Measurements from ENCODE around the gene CLRN1. TPM values are rescaled to one million over a fixed set of nuclear protein-coding genes. Genes with fewer than 3 reads are reported as not detected.

Gene CLRN1
- polyA plus RNA-seq, 3 donors = not detected

- H3K27me3 Mint-ChIP-seq (ENCODE audit: low read depth in 3 of 3) = no peaks in the 10 kb centered on the region
- H3K9me3 Mint-ChIP-seq = no peaks in the 10 kb centered on the region
- WGBS (ENCODE audit: insufficient coverage) = 60% methylated on average over 1 of the region's 3 CpGs
- Histone ChIP-seq H3K9ac (ENCODE audit: insufficient read depth, low read length, poor library complexity, severe bottlenecking) (no peak overlapping the region), H3K27me3 (ENCODE audit: control insufficient read depth in 2 of 2, insufficient read depth in 2 of 2, low read length in 2 of 2) (no peaks in the 10 kb centered on the region), H3K4me3 (replicated peaks in 1 of 3; ENCODE audit: low read depth in 2 of 3, low read length in 3 of 3) (no peak overlapping the region), H4K20me1 (ENCODE audit: insufficient read depth, low read length) (no peaks in the 10 kb centered on the region), H3K79me2 (ENCODE audit: insufficient read depth, low read length) (no peaks in the 10 kb centered on the region), H3K27ac (ENCODE audit: low read depth in 1 of 2, low read length in 2 of 2) (no peak overlapping the region), H3K4me1 (ENCODE audit: control insufficient read depth in 1 of 2, insufficient read depth in 2 of 2, low read length in 2 of 2) (peaks cover 23 to 32% of the 10 kb centered on the region in 2 donors), H2AFZ (ENCODE audit: insufficient read depth, low read depth, low read length, poor library complexity, severe bottlenecking) (no peak overlapping the region), H3K9me3 (replicated peaks in 1 of 2; ENCODE audit: control insufficient read depth in 1 of 2, insufficient read depth in 1 of 2, low read length in 2 of 2) (no peaks in the 10 kb centered on the region), H3K4me2 (replicated peaks; ENCODE audit: extremely low read depth, low read length, poor library complexity, severe bottlenecking) (no peak overlapping the region), H3K36me3 (replicated peaks in 1 of 2; ENCODE audit: control insufficient read depth in 1 of 2, insufficient read depth in 2 of 2, low read length in 2 of 2) (no peaks in the 10 kb centered on the region)
- H3K4me3 Mint-ChIP-seq = peak overlapping the region in 1 of 2 donors; percentile 26
- H3K4me1 Mint-ChIP-seq = peaks cover 32% of the 10 kb centered on the region
- DNase-seq = peak in 1 of 3 donors; percentile 27
- intact Hi-C loops (cut with micrococcal nuclease) = loop anchor here in 1 of 2 donors (10.0 kb wide), 1 partner anchor 267 kb away; no protein-coding TSS in a partner anchor
- H3K36me3 Mint-ChIP-seq = no peaks in the 10 kb centered on the region
- TF ChIP-seq, protein P1, sequence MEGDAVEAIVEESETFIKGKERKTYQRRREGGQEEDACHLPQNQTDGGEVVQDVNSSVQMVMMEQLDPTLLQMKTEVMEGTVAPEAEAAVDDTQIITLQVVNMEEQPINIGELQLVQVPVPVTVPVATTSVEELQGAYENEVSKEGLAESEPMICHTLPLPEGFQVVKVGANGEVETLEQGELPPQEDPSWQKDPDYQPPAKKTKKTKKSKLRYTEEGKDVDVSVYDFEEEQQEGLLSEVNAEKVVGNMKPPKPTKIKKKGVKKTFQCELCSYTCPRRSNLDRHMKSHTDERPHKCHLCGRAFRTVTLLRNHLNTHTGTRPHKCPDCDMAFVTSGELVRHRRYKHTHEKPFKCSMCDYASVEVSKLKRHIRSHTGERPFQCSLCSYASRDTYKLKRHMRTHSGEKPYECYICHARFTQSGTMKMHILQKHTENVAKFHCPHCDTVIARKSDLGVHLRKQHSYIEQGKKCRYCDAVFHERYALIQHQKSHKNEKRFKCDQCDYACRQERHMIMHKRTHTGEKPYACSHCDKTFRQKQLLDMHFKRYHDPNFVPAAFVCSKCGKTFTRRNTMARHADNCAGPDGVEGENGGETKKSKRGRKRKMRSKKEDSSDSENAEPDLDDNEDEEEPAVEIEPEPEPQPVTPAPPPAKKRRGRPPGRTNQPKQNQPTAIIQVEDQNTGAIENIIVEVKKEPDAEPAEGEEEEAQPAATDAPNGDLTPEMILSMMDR (IDR thresholded peaks at IDR 0.05) = no peak
- H3K27ac Mint-ChIP-seq = peak overlapping the region in 1 of 7 donors; percentile 61
These were observed 95.2 kb downstream of the CLRN1 start for GRCh38 chr3:150877303-150877702.

- Histone ChIP-seq H3K4me2 (replicated peaks; ENCODE audit: extremely low read depth, low read length, poor library complexity, severe bottlenecking) (no peak overlapping the region), H3K36me3 (replicated peaks in 1 of 2; ENCODE audit: control insufficient read depth in 1 of 2, insufficient read depth in 2 of 2, low read length in 2 of 2) (no peaks in the 10 kb centered on the region), H3K27me3 (ENCODE audit: control insufficient read depth in 2 of 2, insufficient read depth in 2 of 2, low read length in 2 of 2) (no peaks in the 10 kb centered on the region), H3K4me3 (replicated peaks in 1 of 3; ENCODE audit: low read depth in 2 of 3, low read length in 3 of 3) (no peak overlapping the region), H3K27ac (ENCODE audit: low read depth in 1 of 2, low read length in 2 of 2) (no peak overlapping the region), H4K20me1 (ENCODE audit: insufficient read depth, low read length) (no peaks in the 10 kb centered on the region), H3K79me2 (ENCODE audit: insufficient read depth, low read length) (no peaks in the 10 kb centered on the region), H3K9ac (ENCODE audit: insufficient read depth, low read length, poor library complexity, severe bottlenecking) (no peak overlapping the region), H2AFZ (ENCODE audit: insufficient read depth, low read depth, low read length, poor library complexity, severe bottlenecking) (no peak overlapping the region), H3K4me1 (ENCODE audit: control insufficient read depth in 1 of 2, insufficient read depth in 2 of 2, low read length in 2 of 2) (peaks cover 23 to 27% of the 10 kb centered on the region in 2 donors), H3K9me3 (replicated peaks in 1 of 2; ENCODE audit: control insufficient read depth in 1 of 2, insufficient read depth in 1 of 2, low read length in 2 of 2) (no peaks in the 10 kb centered on the region)
- Mint-ChIP-seq H3K4me1 (peaks cover 30% of the 10 kb centered on the region), H3K27me3 (ENCODE audit: low read depth in 3 of 3) (no peaks in the 10 kb centered on the region), H3K9me3 (no peaks in the 10 kb centered on the region), H3K36me3 (no peaks in the 10 kb centered on the region), H3K4me3 (no peak overlapping the region), H3K27ac (peak overlapping the region in 2 of 7 donors; percentile 35 to 51)
- TF ChIP-seq, protein P1 (IDR thresholded peaks at IDR 0.05) = no peak
- DNase-seq = no peak
- 90% methylated on average over 2 of the region's 6 CpGs for WGBS (ENCODE audit: insufficient coverage)
- intact Hi-C loops (cut with micrococcal nuclease) = loop anchor here in 1 of 2 donors (10.0 kb wide), 1 partner anchor 268 kb away; no protein-coding TSS in a partner anchor
These were observed 95.8 kb downstream of the CLRN1 start for GRCh38 chr3:150876611-150877265.

Other genes with a start within 250 kb of the CLRN1 start
- gene SIAH2, start 209.6 kb downstream of the CLRN1 start, polyA plus RNA-seq = 10 to 100 TPM; 24.6 to 43.5 (median 28.2) TPM
- not detected for gene MINDY4B, start 67.3 kb downstream of the CLRN1 start, polyA plus RNA-seq
- under 1 TPM in 2 of 3 donors, not detected in 1; 0.12 to 0.29 TPM for gene MED12L, start 112.9 kb upstream of the CLRN1 start, polyA plus RNA-seq
- under 1 TPM in 1 of 3 donors, not detected in 2; 0.20 TPM for gene GPR171, start 230.5 kb upstream of the CLRN1 start, polyA plus RNA-seq